IMR-90 (cell line): Measurements from ENCODE around the gene CCDC182. TPM values are rescaled to one million over a fixed set of nuclear protein-coding genes. Genes with fewer than 3 reads are reported as not detected.

Experiments
- ATAC-seq: fragments of 200-7000 bp; cut with Tn5 transposase; 2 replicates; pipeline ENCODE4 v1.9.1; 2020; ENCODE audit warnings: low read depth, mild to moderate bottlenecking, moderate library complexity
- BruUV-seq: library from RNA; stranded (reverse); fragments of 400-500 nt; replicated peaks from 2 replicates; lab custom pipeline; 2021; lab: Mats Ljungman, UMichigan
- CTCF ChIA-PET: fragments of 300-600 bp; formaldehyde crosslinking; extraction: SDS; loops from one replicate; lab custom pipeline; 2021; ENCODE audit warnings: antibody characterized with exemption; lab: Yijun Ruan, JAX
- POLR2A ChIA-PET: fragments of 300-600 bp; sonication (Branson Sonifier 250); formaldehyde crosslinking; loops from one replicate; lab custom pipeline; 2022; ENCODE audit warnings: antibody characterized with exemption; ENCODE audit not compliant: unreplicated experiment; lab: Charles Lee
- DNase-seq: peaks from one replicate; pipeline ENCODE4 v3.0.0; 2013
- H2AFZ ChIP-seq: replicated peaks from 2 replicates; pipeline ENCODE3; 2013; ENCODE audit warnings: low read length, mild to moderate bottlenecking; ENCODE audit not compliant: poor library complexity
- H2AK5ac ChIP-seq: 2 replicates; pipeline ENCODE4 v1.6.1; 2013; ENCODE audit warnings: low read depth, low read length, inconsistent platforms
- H2AK9ac ChIP-seq: replicated peaks from 2 replicates; pipeline ENCODE3; 2013; ENCODE audit warnings: mild to moderate bottlenecking, low read depth, low read length, moderate library complexity; ENCODE audit not compliant: poor library complexity
- H2BK120ac ChIP-seq: 2 replicates; pipeline ENCODE4 v1.6.1; 2013; ENCODE audit warnings: low read depth, low read length, inconsistent platforms
- H2BK15ac ChIP-seq: 3 replicates; pipeline ENCODE4 v1.6.1; 2013; ENCODE audit warnings: low read depth, low read length, inconsistent platforms
- H2BK20ac ChIP-seq: 2 replicates; pipeline ENCODE4 v1.6.1; 2013; ENCODE audit warnings: low read depth, mild to moderate bottlenecking, inconsistent platforms, low read length, moderate library complexity
- H2BK5ac ChIP-seq: 2 replicates; pipeline ENCODE4 v1.6.1; 2013; ENCODE audit warnings: mild to moderate bottlenecking, low read depth, low read length, inconsistent platforms; ENCODE audit not compliant: poor library complexity, severe bottlenecking
- H3K14ac ChIP-seq: replicated peaks from 2 replicates; pipeline ENCODE4 v1.6.1; 2013; ENCODE audit warnings: low read depth, low read length, inconsistent platforms
- H3K18ac ChIP-seq: 2 replicates; pipeline ENCODE4 v1.6.1; 2013; ENCODE audit warnings: low read depth, low read length, control low read depth
- H3K23ac ChIP-seq: 2 replicates; pipeline ENCODE4 v1.6.1; 2013; ENCODE audit warnings: low read depth, low read length, inconsistent platforms
- H3K27ac ChIP-seq: 2 replicates; pipeline ENCODE4 v1.5.1; 2013; ENCODE audit warnings: mild to moderate bottlenecking, control low read depth, low read length; ENCODE audit not compliant: insufficient read depth
- H3K27me3 ChIP-seq: 2 replicates; pipeline ENCODE4 v1.6.1; 2013; ENCODE audit warnings: low read length; ENCODE audit not compliant: control insufficient read depth, insufficient read depth
- H3K36me3 ChIP-seq: 2 replicates; pipeline ENCODE4 v1.6.1; 2013; ENCODE audit warnings: low read length, mixed read lengths; ENCODE audit not compliant: control insufficient read depth, insufficient read depth
- H3K4ac ChIP-seq: 2 replicates; pipeline ENCODE4 v1.6.1; 2013; ENCODE audit warnings: low read depth, low read length, inconsistent platforms
- H3K4me1 ChIP-seq: 2 replicates; pipeline ENCODE4 v1.6.1; 2013; ENCODE audit warnings: low read length, mixed read lengths; ENCODE audit not compliant: control insufficient read depth, insufficient read depth
- H3K4me2 ChIP-seq: 2 replicates; pipeline ENCODE4 v1.6.1; 2013; ENCODE audit warnings: low read depth, mild to moderate bottlenecking, control low read depth, low read length, moderate library complexity
- H3K4me3 ChIP-seq: 2 replicates; pipeline ENCODE4 v1.5.1; 2013; ENCODE audit warnings: low read depth, mild to moderate bottlenecking, control low read depth, low read length, moderate library complexity; ENCODE audit not compliant: insufficient read depth
- H3K56ac ChIP-seq: 2 replicates; pipeline ENCODE4 v1.6.1; 2013; ENCODE audit warnings: low read length, inconsistent platforms; ENCODE audit not compliant: insufficient read depth; ENCODE audit errors: extremely low read depth
- H3K79me1 ChIP-seq, 2 experiments: 2 replicates each; pipeline ENCODE4 v1.6.1; 2013; ENCODE audit warnings: low read length in 2 of 2, inconsistent platforms in 1 of 2, low read depth in 1 of 2
- H3K9ac ChIP-seq: 2 replicates; pipeline ENCODE4 v1.6.1; 2013; ENCODE audit warnings: low read depth, low read length, control low read depth
- H3K9me1 ChIP-seq: 2 replicates; pipeline ENCODE4 v1.6.1; 2013; ENCODE audit warnings: low read length, inconsistent platforms; ENCODE audit not compliant: insufficient read depth
- H3K9me3 ChIP-seq: 2 replicates; pipeline ENCODE4 v1.6.1; 2013; ENCODE audit warnings: low read length; ENCODE audit not compliant: control insufficient read depth, insufficient read depth
- H4K20me1 ChIP-seq: 2 replicates; pipeline ENCODE4 v1.6.1; 2013; ENCODE audit warnings: low read length, inconsistent platforms; ENCODE audit not compliant: insufficient read depth
- H4K5ac ChIP-seq: 2 replicates; pipeline ENCODE4 v1.6.1; 2013; ENCODE audit warnings: mild to moderate bottlenecking, low read depth, low read length, control low read depth
- H4K8ac ChIP-seq, 2 experiments: 2 replicates each; pipeline ENCODE4 v1.6.1; 2013; ENCODE audit warnings: low read depth in 2 of 2, low read length in 2 of 2, control low read depth in 1 of 2, inconsistent platforms in 1 of 2
- H4K91ac ChIP-seq: 2 replicates; pipeline ENCODE4 v1.6.1; 2013; ENCODE audit warnings: low read depth, low read length, inconsistent platforms; ENCODE audit not compliant: insufficient read depth
- CEBPB ChIP-seq: IDR thresholded peaks from 2 replicates; pipeline ENCODE4 v1.6.1; 2012; ENCODE audit warnings: low read depth, low read length, improper control_type of control experiment
- CHD1 ChIP-seq: IDR thresholded peaks from 2 replicates; pipeline ENCODE4 v1.6.1; 2012; ENCODE audit warnings: low read depth, low read length, improper control_type of control experiment
- ELK1 ChIP-seq: fragments of 150-350 bp; IDR thresholded peaks from 2 replicates; pipeline ENCODE4 v1.6.1; 2016; ENCODE audit warnings: low read depth, mild to moderate bottlenecking, low read length, moderate library complexity, borderline replicate concordance
- MAFK ChIP-seq: IDR thresholded peaks from 2 replicates; pipeline ENCODE4 v1.6.1; 2012; ENCODE audit warnings: low read depth, low read length, improper control_type of control experiment
- MXI1 ChIP-seq: IDR thresholded peaks from 2 replicates; pipeline ENCODE4 v1.6.1; 2012; ENCODE audit warnings: low read depth, mild to moderate bottlenecking, low read length, moderate library complexity, borderline replicate concordance
- NFE2L2 ChIP-seq: fragments of 150-350 bp; IDR thresholded peaks from 2 replicates; pipeline ENCODE4 v1.6.1; 2016; ENCODE audit warnings: low read depth, mild to moderate bottlenecking, low read length
- RAD21 ChIP-seq: IDR thresholded peaks from 2 replicates; pipeline ENCODE4 v1.6.1; 2012; ENCODE audit warnings: low read length, improper control_type of control experiment
- RCOR1 ChIP-seq: IDR thresholded peaks from 2 replicates; pipeline ENCODE4 v1.6.1; 2012; ENCODE audit warnings: mild to moderate bottlenecking, low read length, improper control_type of control experiment; ENCODE audit not compliant: insufficient replicate concordance
- SMC3 ChIP-seq: fragments of 150-350 bp; IDR thresholded peaks from 2 replicates; pipeline ENCODE4 v1.6.1; 2016; ENCODE audit warnings: low read depth, mild to moderate bottlenecking, antibody characterized with exemption, low read length, moderate library complexity
- USF2 ChIP-seq: fragments of 150-350 bp; IDR thresholded peaks from 2 replicates; pipeline ENCODE4 v1.6.1; 2017; ENCODE audit warnings: mild to moderate bottlenecking, antibody characterized with exemption, low read length, low read depth
- WGBS, 2 experiments: methylation state at CpG; one replicate each; pipeline versions ENCODE4 v1.1.5 to v1.1.7; 2013; ENCODE audit warnings: missing lambda C conversion rate in 2 of 2; ENCODE audit not compliant: insufficient read length in 1 of 2; ENCODE audit errors: extremely low coverage in 2 of 2; 5-methylcytosine and 5-hydroxymethylcytosine counted together
- dilution Hi-C: fragments of 300-500 bp; cut with HindIII; formaldehyde crosslinking; loops from one replicate; pipeline ENCODE4 v1.14.3; 2018; ENCODE audit warnings: low sequenced_read_pairs; ENCODE audit not compliant: unreplicated experiment
- in situ Hi-C: fragments of 300-500 bp; cut with MboI; formaldehyde crosslinking; loops from 3 replicates; pipeline ENCODE4 v1.14.3; 2019; ENCODE audit warnings: low sequenced_read_pairs, inconsistent platforms, mixed read lengths
- intact Hi-C: fragments of 100-400 bp; cut with micrococcal nuclease; formaldehyde crosslinking; loops from 2 replicates; pipeline ENCODE4 v1.10.0; 2022
- polyA plus RNA-seq, 3 experiments: library from polyadenylated mRNA; depleted of rRNA; stranded (reverse); fragments of >200 nt; gene quantifications; 2 replicates each; pipeline ENCODE4 v1.2.3, GENCODE V29; 2012; ENCODE audit warnings: low replicate concordance in 1 of 3
- total RNA-seq: library from RNA; depleted of rRNA; stranded (reverse); fragments of >200 nt; gene quantifications from 2 replicates; pipeline ENCODE4 v1.2.3, GENCODE V29; 2012

CCDC182 gene
- total and polyA plus RNA-seq, 2 of the 4 experiments (the other 2 are of a cell fraction): not detected

- in situ Hi-C loops (no loop called here), dilution Hi-C loops (no loop called here), intact Hi-C loops (no loop called here)
- no peak for TF ChIP-seq SMC3
- TF ChIP-seq CEBPB: no peak
- no peak for TF ChIP-seq ELK1
- TF ChIP-seq MXI1: no peak
- TF ChIP-seq RCOR1: no peak
- TF ChIP-seq CHD1: no peak
- TF ChIP-seq NFE2L2: no peak
- no peak for TF ChIP-seq MAFK
- no peak for TF ChIP-seq USF2
- TF ChIP-seq RAD21: no peak
- BruUV-seq: no TSS peak
- Histone ChIP-seq H3K79me1 (no peaks in the 10 kb centered on the region), H3K4me3 (no peak overlapping the region), H2AK5ac (no peak overlapping the region), H3K56ac (no peak overlapping the region), H2BK15ac (no peak overlapping the region), H2BK20ac (no peak overlapping the region), H3K27me3 (peaks cover 29% of the 10 kb centered on the region), H4K20me1 (no peaks in the 10 kb centered on the region), H2BK120ac (no peak overlapping the region), H4K91ac (no peak overlapping the region), H3K4me1 (no peaks in the 10 kb centered on the region), H2AK9ac (no peak overlapping the region), H2AFZ (no peak overlapping the region), H3K14ac (no peak overlapping the region), H3K4ac (no peak overlapping the region), H3K23ac (no peak overlapping the region), H3K36me3 (no peaks in the 10 kb centered on the region), H4K5ac (no peak overlapping the region), H3K27ac (no peak overlapping the region), H3K4me2 (no peak overlapping the region), H3K9ac (no peak overlapping the region), H3K18ac (no peak overlapping the region), H3K9me1 (no peaks in the 10 kb centered on the region), H2BK5ac (no peak overlapping the region), H3K9me3 (no peaks in the 10 kb centered on the region), H4K8ac (no peak overlapping the region)
- POLR2A ChIA-PET: no interaction called here
- 82% methylated on average over 2 of the region's 8 CpGs; no CpG with 5 or more reads in 1 of the 2 experiments for WGBS, 2 experiments
- ATAC-seq (no peak), DNase-seq (no peak)
- CTCF ChIA-PET: no interaction called here
Measured at GRCh38 chr17:57761887-57762286, 16.8 kb upstream of the CCDC182 start.
